Glomerular endothelial cell (primary cell): ENCODE data around the gene PEX3. TPM values are rescaled to one million over a fixed set of nuclear protein-coding genes. Genes with fewer than 3 reads are reported as not detected.

Experiments
- DNase-seq: peaks from one replicate; pipeline ENCODE4 v3.0.0-alpha.2; 2011; ENCODE audit warnings: low read depth, low spot score; ENCODE audit errors: extremely low read depth
- total RNA-seq: library from RNA; depleted of rRNA; stranded (reverse); fragments of >200 nt; gene quantifications from 2 replicates; pipeline ENCODE4 v1.2.3, GENCODE V29; 2015

PEX3 gene, protein sequence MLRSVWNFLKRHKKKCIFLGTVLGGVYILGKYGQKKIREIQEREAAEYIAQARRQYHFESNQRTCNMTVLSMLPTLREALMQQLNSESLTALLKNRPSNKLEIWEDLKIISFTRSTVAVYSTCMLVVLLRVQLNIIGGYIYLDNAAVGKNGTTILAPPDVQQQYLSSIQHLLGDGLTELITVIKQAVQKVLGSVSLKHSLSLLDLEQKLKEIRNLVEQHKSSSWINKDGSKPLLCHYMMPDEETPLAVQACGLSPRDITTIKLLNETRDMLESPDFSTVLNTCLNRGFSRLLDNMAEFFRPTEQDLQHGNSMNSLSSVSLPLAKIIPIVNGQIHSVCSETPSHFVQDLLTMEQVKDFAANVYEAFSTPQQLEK
- 9.3 and 10.0 TPM in 2 replicates for total RNA-seq

DNA sequence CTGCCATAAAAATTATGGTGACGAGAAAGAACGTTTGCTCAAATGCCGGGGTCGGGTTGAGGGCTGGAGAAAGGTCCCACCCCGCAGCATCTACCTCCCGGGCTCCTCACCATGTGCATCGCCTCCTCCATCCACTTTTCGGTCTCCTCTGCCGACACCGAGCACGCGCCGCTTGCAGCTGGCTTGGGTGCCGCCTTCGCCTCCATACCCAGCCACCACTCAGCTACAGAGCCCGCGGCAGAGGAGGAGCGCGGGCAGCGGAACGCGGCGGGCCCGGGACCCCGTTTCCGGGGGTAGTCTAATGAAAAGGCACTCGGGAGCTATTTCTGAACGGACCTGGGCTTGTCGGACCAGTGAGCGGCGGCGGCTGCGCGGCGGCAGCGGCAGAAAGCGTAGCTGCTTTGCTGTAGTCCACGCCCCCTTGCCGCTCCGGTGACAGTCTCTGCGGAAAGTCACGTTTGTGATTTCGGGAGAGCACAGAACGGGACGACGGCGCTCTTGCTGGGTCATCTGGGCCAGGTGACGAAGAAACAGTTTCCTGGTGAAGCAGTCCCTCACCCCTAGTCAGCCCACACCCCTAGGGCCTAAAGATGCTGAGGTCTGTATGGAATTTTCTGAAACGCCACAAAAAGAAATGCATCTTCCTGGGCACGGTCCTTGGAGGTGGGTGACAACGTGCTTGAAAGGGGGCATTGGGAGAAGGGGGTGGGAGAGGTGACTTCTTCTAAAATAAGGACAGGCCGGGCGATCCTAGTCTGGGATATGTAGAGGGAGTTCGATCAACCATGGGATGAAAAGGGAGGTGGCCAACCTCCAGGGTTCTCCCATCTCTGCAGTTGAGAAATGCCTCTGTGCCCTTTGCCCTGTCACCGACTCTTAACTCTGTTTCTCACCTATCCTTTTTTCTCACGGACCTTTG lies at the start of gene PEX3, which contains the start of gene ADAT2:
PEX3 (plus strand) TSS at position 353 of the 919 bp plus-strand sequence; CDS start at position 591, 238 bp downstream.
ADAT2 (minus strand) TSS at position 243 of the 919 bp plus-strand sequence; CDS start at position 206, 37 bp downstream.
- peak; percentile 51 for DNase-seq

DNA sequence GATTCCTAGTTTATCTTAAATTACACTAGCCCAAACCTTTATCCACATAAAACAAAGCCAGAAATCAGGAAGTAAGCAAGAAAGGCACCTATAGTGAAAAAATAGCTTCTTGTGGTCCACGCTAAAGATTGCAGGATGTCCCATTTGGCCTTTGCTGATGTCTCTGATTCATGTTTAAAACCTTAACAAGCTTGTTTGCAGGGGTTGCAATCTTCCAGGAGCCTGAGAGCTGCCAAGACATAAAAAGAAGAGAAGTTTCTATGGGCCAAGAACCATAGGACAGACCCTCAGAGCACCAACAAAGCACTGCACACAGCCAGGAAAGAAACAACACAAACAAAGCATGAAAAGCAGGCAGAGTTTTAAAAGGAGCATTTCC lies 49.5 kb upstream of the PEX3 start:
- DNase-seq: no peak

DNA sequence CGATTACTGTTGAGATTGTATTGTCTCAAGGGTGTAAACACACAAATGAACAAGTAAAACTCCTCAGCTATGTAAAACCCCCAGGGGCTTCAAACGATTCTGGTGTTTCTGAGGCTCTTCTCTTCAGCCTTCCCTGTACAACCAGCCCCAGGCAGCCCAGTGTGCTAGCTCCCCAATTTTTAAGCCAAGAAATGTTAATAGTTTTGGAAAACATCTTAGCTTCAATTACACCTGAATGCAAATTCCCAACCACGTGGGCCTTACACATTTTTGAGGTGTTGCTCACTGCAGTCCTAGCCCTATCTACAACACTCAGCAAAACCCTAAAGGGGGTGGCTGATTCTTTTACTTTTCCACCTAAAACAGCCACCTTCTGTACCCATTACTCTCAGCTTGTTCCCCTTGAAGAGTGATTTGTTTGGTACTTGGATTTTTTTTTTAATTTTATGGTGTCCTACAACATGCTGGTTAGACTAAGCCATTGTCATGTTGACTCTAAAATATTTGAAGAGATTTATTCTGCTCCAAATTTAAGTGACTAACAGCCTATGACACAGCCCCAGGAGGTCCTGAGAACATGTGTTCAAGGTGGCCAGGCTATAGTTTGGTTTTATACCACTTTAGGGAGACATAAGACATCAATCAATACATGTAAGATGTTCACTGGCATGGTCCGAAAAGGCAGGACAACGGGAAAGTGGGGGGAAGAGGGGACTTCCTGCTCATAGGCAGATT lies 48.8 kb upstream of the PEX3 start:
- no peak for DNase-seq

GRCh38 chr6:143402721-143403336 lies 47.8 kb upstream of the PEX3 start:
- DNase-seq: no peak

GRCh38 chr6:143405373-143406154 lies 45.0 kb upstream of the PEX3 start:
- DNase-seq: no peak

GRCh38 chr6:143406673-143407072 lies 43.9 kb upstream of the PEX3 start:
- no peak for DNase-seq

GRCh38 chr6:143408151-143408786 lies 42.3 kb upstream of the PEX3 start:
- DNase-seq: no peak

GRCh38 chr6:143408787-143409162 lies 41.8 kb upstream of the PEX3 start:
- no peak for DNase-seq

DNA sequence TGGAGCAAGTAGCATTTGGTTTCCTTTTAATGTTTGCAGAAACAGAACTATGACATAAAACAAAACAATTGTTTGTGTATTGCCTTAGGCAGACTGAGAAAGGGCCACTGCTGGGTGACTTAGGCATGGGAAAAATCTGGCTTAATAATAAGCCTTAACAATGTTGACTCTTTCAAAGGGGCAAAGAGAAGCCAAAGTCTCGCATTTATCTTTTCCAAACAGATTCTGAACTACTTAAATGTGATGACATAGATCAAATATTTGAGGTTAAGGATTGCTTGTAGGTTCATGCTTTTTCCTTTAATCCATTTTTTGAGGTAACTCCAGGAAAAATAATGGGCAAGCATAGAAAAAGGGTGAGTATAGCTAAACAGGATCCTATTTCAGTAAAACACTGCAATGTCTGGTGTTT lies 39.7 kb upstream of the PEX3 start:
- DNase-seq: no peak

GRCh38 chr6:143414769-143415168 lies 35.8 kb upstream of the PEX3 start:
- no peak for DNase-seq

GRCh38 chr6:143419526-143419925 lies 31.1 kb upstream of the PEX3 start:
- no peak for DNase-seq

DNA sequence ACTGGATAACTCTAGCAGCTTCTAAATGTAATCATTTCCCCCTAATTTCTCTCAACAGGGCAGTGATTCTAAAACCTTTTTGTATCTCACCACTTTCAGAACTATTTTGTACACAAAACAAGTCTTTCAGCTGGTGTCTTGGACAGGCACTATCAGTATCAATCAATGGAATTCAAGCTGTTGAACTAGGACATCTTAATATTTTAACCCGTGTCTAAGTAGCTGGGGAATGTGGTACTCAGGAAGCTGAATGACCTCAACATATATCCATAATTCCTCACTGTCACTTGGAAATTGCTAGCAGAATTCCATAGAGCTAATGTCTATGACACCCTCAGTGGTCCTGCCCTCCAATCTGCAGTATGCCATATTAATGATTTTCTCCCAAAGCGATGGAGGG lies 24.6 kb upstream of the PEX3 start:
- no peak for DNase-seq

- no peak for DNase-seq
These were observed 23.3 kb upstream of the PEX3 start for GRCh38 chr6:143427109-143427817.

DNA sequence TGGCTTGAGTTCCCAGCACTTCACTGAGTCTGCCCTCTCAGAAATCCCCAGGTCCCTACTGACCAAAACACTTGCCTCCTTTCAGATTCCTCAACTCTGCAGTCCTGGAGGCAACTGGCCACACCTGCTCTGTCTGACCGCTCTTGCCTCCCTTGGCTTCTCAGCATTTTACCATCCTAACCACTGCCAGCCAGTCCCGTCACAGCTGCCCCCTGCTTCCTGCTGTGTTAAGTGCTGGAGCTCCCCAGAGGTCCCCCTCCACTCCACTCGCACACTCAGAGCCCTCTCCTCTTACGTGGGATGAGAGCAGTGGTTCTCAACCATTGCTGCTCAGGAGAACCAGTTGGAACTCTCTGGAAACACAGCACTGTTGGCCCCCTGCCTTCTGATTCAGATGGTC lies 20.6 kb upstream of the PEX3 start:
- no peak for DNase-seq

DNA sequence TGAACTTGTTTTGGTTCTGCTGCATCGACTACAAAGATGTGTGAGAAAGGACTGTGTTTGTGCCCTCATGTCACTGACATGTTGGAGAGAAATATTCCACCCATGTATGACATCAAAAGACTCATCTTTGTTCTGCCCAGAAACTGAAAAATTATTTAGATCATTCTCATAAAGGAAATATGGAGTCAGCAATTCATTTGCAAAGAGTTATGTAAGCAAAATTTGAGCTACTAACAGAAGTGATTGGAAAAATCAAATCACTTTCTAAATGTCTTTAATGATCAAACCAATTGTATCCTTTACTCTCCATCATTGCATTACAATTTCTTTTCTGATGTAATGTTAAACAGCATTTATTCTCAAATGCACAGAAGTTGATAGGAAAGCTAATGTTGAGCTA lies 19.4 kb upstream of the PEX3 start:
- no peak for DNase-seq

GRCh38 chr6:143432588-143432987 lies 18.0 kb upstream of the PEX3 start:
- DNase-seq: no peak

DNA sequence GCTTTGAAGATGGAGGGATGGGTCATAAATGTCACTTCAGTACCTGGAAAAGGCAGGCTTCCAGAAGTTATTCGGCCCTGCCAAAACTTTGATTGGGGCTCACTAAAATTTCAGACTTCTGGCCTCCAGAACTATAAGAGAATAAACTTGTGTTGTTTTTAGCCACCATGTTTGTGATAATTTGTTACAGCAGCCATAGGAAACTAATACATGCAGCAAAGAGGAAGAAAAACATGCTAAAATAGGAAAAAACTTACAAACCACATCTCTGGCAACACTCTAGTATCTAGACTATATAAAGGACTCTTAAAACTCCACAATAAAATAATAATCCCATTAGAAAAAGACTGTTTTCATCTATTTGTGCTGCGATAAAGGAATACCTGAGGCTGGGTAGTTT lies 9.6 kb upstream of the PEX3 start:
- no peak for DNase-seq

DNA sequence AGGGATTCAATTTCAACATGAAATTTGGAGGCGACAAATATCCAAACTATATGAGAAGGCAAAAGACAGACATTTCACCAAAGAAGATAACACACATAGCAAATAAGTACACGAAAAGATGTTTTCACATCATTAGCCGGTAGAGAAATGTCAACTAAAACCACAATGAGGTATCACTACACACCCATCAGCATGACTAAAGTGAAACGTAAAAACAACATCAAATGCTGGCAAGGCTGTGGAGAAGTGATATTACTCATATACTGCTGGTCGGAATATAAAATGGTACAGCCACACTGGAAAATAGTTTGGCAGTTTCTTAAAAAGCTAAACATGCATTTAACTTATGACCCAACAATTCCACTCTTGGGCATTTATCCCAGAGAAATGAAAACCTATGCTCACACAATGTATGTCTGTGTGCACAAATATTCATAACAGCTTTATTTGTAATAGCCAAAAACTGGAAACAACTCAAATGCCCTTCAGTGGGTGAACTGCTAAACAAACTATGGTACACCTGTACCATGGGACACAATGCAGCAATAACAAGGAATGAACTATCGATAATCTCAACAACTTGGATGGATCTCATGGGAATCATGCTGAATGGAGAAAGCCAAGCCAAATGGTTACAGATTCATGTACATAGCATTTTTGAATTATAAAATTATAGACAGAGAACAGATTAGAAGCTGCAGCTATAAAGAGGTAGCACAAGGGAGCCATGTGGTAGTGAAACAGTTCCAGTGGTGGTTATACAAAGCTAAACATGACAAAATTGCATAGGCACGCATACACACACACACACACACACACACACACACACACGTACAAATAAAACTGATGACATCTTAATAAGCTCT lies 8.7 kb upstream of the PEX3 start:
- DNase-seq: no peak
